Thymus (tissue), 11 donors: Measurements from ENCODE around the gene CALHM6. TPM values are rescaled to one million over a fixed set of nuclear protein-coding genes. Genes with fewer than 3 reads are reported as not detected.

Experiments
- DNase-seq, 9 donors: peaks; one replicate each; pipeline ENCODE4 v3.0.0-alpha.2; 2013; ENCODE audit warnings: low spot score in 9 of 9, low read depth in 6 of 9, missing footprints in 1 of 9
- H3K27ac ChIP-seq, 2 donors: one replicate each; pipeline ENCODE4 v1.5.1; 2013; ENCODE audit warnings: control low read depth in 1 of 2, low read depth in 1 of 2, low read length in 1 of 2, mild to moderate bottlenecking in 1 of 2, moderate library complexity in 1 of 2
- H3K27me3 ChIP-seq, 2 donors: one replicate each; pipeline ENCODE4 v1.5.1; 2013; ENCODE audit warnings: low read length in 1 of 2; ENCODE audit not compliant: control insufficient read depth in 2 of 2, insufficient read depth in 1 of 2
- H3K36me3 ChIP-seq, 2 donors: one replicate each; pipeline ENCODE4 v1.5.1; 2013; ENCODE audit warnings: low read length in 1 of 2, mild to moderate bottlenecking in 1 of 2, moderate library complexity in 1 of 2; ENCODE audit not compliant: control insufficient read depth in 2 of 2, insufficient read depth in 2 of 2
- H3K4me1 ChIP-seq, 2 donors: one replicate each; pipeline ENCODE4 v1.5.1; 2013; ENCODE audit warnings: low read length in 2 of 2; ENCODE audit not compliant: control insufficient read depth in 2 of 2, insufficient read depth in 2 of 2
- H3K4me3 ChIP-seq, 2 donors: one replicate each; pipeline ENCODE4 v1.5.1; 2013; ENCODE audit warnings: low read length in 2 of 2, control low read depth in 1 of 2, mild to moderate bottlenecking in 1 of 2
- H3K9me3 ChIP-seq, 2 donors: one replicate each; pipeline ENCODE4 v1.5.1; 2013; ENCODE audit warnings: low read length in 1 of 2, mild to moderate bottlenecking in 1 of 2; ENCODE audit not compliant: control insufficient read depth in 2 of 2, insufficient read depth in 1 of 2
- WGBS: extraction: QIAGEN DNeasy Blood & Tissue Kit; methylation state at CpG from one replicate; pipeline ENCODE4 v1.1.7; 2013; 5-methylcytosine and 5-hydroxymethylcytosine counted together
- polyA plus RNA-seq: library from polyadenylated mRNA; stranded (reverse); fragments of 200-250 nt; gene quantifications from one replicate; pipeline ENCODE4 v1.2.3, GENCODE V29; 2013
- total RNA-seq: library from RNA; stranded (reverse); fragments of 120-200 nt; gene quantifications from one replicate; pipeline ENCODE4 v1.2.4, GENCODE V29; 2013
- donor health status: healthy.

CALHM6 gene
- total and polyA plus RNA-seq, 2 donors, result 43.4 to 45.3 TPM

- Histone ChIP-seq H3K4me3 (no peak overlapping the region), H3K4me1 (peaks cover 0 to 5% of the 10 kb centered on the region in 2 donors), H3K9me3 (no peaks in the 10 kb centered on the region), H3K27ac (no peak overlapping the region), H3K27me3 (no peaks in the 10 kb centered on the region), H3K36me3 (no peaks in the 10 kb centered on the region)
- DNase-seq, result no peak
- WGBS, result 97% methylated on average over 1 of the region's 1 CpG
Observed at GRCh38 chr6:116450185-116450710, 10.9 kb upstream of the CALHM6 start.

DNA sequence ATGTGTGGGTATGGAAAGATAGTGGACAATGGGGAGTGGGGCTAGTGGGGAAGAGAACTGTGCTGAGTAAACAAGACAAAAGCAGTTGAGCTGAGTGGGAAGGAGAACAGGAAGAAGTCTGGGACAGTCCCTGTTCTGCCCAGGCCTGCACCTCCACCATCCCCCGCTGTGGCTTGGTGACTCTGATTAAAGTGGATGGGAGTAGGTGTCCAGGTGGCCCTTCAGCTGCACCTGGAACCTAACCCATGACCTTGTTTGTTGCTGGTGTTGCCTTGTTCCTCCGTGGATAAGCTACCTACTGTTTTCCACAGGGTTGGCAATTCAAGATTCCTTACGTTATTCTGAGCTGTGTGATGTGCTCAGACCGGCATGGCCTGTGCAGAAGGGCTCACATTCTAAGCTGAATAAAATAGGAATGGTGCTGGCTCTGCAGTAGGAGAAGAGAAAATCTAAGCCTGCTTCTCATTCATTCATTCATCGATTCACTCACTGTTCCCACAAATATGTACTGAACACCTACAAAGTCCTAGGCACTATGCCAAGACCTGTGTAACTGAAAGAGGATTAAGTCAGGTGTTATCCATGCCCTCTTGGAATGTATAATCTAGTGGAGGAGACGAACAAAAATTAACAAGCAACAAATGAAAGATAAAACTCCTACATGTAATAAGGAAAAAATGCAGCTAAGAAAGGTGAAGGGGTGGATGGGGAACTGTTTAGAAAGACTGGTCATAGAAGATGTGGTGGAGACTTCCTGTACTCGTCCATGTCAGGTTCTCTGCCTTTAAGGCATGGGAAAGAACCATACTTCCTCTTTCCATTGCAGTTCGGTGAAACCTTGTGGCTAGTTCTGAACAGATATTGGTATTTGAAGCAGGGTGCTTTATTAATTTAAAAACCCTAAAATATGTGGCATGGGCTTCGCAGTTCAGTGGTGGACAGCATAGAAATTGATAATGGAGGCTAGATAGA lies 10.1 kb upstream of the CALHM6 start:
- Histone ChIP-seq H3K9me3 (no peaks in the 10 kb centered on the region), H3K27me3 (no peaks in the 10 kb centered on the region), H3K4me1 (peaks cover 0 to 4% of the 10 kb centered on the region in 2 donors), H3K36me3 (no peaks in the 10 kb centered on the region), H3K4me3 (no peak overlapping the region), H3K27ac (no peak overlapping the region)
- WGBS, result 67% methylated on average over 9 of the region's 9 CpGs
- DNase-seq, result no peak

DNA sequence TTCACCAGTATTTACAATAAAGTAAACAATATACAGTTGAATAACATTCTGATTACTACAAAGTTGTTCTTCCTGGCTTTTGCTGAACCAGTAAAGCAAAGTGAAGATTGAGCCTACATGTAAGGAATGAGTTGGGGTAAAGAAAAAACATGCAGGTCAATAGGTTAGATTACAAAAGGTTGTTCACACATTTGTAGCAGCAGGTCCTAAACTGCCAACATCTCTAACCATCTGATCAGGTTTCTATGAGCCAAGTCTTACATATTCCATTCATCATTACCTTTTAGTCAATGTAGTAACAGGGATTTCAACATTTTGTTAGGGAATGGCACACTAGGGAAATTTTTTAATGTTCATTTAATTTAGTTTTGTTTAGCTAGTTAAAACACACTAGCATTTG lies 9.3 kb upstream of the CALHM6 start:
- H3K27me3 ChIP-seq, result no peaks in the 10 kb centered on the region
- H3K36me3 ChIP-seq, result no peaks in the 10 kb centered on the region
- DNase-seq, result no peak
- no peak overlapping the region for H3K4me3 ChIP-seq
- no peaks in the 10 kb centered on the region for H3K9me3 ChIP-seq
- peaks cover 0 to 4% of the 10 kb centered on the region in 2 donors for H3K4me1 ChIP-seq
- H3K27ac ChIP-seq, result no peak overlapping the region

DNA sequence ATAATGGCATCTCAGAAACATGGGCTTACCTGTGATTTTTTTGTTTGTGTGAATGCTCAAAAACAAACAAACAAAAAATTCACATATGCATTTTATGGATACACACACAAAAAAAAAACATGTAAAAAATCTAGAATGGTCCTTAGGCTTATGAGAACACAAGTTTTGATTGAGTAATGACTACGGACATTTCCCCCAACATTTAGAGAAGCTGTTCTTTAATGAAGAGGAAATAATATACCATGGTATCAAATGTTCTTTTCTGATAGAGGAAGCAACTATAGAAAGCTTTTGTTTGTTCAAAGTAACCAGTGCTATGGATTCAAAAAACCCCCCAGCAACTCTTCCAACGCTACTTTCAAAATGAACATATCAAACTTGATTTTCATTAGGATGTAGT lies 8.6 kb upstream of the CALHM6 start:
- no peak overlapping the region for H3K27ac ChIP-seq
- DNase-seq, result no peak
- no peaks in the 10 kb centered on the region for H3K27me3 ChIP-seq
- H3K4me1 ChIP-seq, result peaks cover 0 to 4% of the 10 kb centered on the region in 2 donors
- no peaks in the 10 kb centered on the region for H3K9me3 ChIP-seq
- H3K4me3 ChIP-seq, result no peak overlapping the region
- WGBS, result 93% methylated on average over 2 of the region's 2 CpGs
- H3K36me3 ChIP-seq, result no peaks in the 10 kb centered on the region

- Histone ChIP-seq H3K27me3 (no peaks in the 10 kb centered on the region), H3K36me3 (no peaks in the 10 kb centered on the region), H3K4me3 (no peak overlapping the region), H3K4me1 (peaks cover 0 to 1% of the 10 kb centered on the region in 2 donors), H3K27ac (no peak overlapping the region), H3K9me3 (no peaks in the 10 kb centered on the region)
- no peak for DNase-seq
- 96% methylated on average over 3 of the region's 3 CpGs for WGBS
Observed at GRCh38 chr6:116456106-116456505, 5.1 kb upstream of the CALHM6 start.

- H3K9me3 ChIP-seq, result no peaks in the 10 kb centered on the region
- no peaks in the 10 kb centered on the region for H3K27me3 ChIP-seq
- no peak overlapping the region for H3K4me3 ChIP-seq
- DNase-seq, result no peak
- no peak overlapping the region for H3K27ac ChIP-seq
- WGBS, result 62% methylated on average over 2 of the region's 2 CpGs
- peaks cover 5 to 9% of the 10 kb centered on the region in 2 donors for H3K4me1 ChIP-seq
- H3K36me3 ChIP-seq, result no peaks in the 10 kb centered on the region
Observed at GRCh38 chr6:116456927-116457326, 4.2 kb upstream of the CALHM6 start.

DNA sequence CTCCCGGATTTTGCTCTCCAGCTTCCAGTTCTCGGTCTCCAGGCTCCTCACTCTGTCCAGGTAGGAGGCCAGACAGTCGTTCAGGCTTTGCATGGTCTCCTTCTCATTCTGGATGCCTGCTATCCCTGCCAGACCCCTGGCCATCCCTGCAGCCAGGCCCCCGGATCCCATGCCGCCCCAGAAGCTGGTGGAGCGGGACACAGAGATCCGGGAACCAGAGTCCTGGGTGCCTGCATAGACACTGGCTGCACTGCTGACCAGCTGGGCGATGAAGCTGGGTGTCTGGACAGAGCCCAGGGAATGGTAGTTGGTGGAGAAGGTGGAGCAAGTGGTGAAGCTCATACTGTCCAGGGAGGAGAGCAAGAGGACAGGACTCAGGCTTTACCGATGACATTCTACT lies 2.9 kb upstream of the CALHM6 start:
- DNase-seq, result no peak
- WGBS, result 96% methylated on average over 9 of the region's 9 CpGs
- no peaks in the 10 kb centered on the region for H3K9me3 ChIP-seq

DNA sequence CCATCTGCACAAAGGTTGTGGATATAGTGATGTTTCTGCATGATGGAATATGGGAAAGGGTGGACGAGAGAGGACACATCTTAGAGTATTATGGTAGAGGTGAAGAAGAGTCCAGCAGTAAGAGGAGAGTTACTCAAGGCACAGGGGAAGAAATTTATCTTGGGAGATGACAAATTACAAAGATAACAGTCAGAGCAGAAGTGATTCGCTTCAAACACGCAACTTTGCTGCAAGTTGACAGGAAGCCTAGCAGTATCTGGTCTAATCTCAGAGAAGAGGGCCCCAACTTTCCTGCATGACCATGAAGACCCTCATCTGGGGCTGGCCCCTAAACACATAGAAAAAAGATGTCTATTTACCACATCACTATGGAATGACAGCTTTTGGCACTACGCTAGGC lies 1.2 kb upstream of the CALHM6 start:
- 97% methylated on average over 4 of the region's 4 CpGs for WGBS
- no peak overlapping the region for H3K4me3 ChIP-seq
- no peaks in the 10 kb centered on the region for H3K27me3 ChIP-seq
- H3K4me1 ChIP-seq, result peaks cover 7 to 18% of the 10 kb centered on the region in 2 donors
- no peak overlapping the region for H3K27ac ChIP-seq
- DNase-seq, result no peak
- H3K9me3 ChIP-seq, result no peaks in the 10 kb centered on the region
- no peaks in the 10 kb centered on the region for H3K36me3 ChIP-seq

More for the DNA sequence above, 2.9 kb upstream of the CALHM6 start:
- no peaks in the 10 kb centered on the region for H3K36me3 ChIP-seq
- peaks cover 5 to 14% of the 10 kb centered on the region in 2 donors for H3K4me1 ChIP-seq
- H3K27me3 ChIP-seq, result no peaks in the 10 kb centered on the region
- H3K27ac ChIP-seq, result no peak overlapping the region
- H3K4me3 ChIP-seq, result no peak overlapping the region
